Fibroblast of lung (primary cell): Measurements from ENCODE around the gene REX1BD. TPM values are rescaled to one million over a fixed set of nuclear protein-coding genes. Genes with fewer than 3 reads are reported as not detected.
A peak's percentile ranks its signal among the peaks of the same experiment; 100 is the strongest.

Experiments
- DNase-seq, 2 donors: peaks; one replicate each; pipeline versions ENCODE4 v3.0.0 to v3.0.0-alpha.2; 2010; ENCODE audit warnings: low read depth in 2 of 2
- H2AFZ ChIP-seq: 2 replicates; pipeline ENCODE4 v1.5.1; 2012; ENCODE audit warnings: low read length, control low read depth, inconsistent platforms
- H3K27ac ChIP-seq: 2 replicates; pipeline ENCODE4 v1.5.1; 2011; ENCODE audit warnings: low read length, control low read depth; ENCODE audit not compliant: insufficient read depth
- H3K27me3 ChIP-seq: 2 replicates; pipeline ENCODE4 v1.5.1; 2011; ENCODE audit warnings: mild to moderate bottlenecking, low read length; ENCODE audit not compliant: control insufficient read depth, insufficient read depth
- H3K36me3 ChIP-seq: 2 replicates; pipeline ENCODE4 v1.5.1; 2011; ENCODE audit warnings: low read length; ENCODE audit not compliant: control insufficient read depth, insufficient read depth
- H3K4me1 ChIP-seq: 2 replicates; pipeline ENCODE4 v1.5.1; 2011; ENCODE audit warnings: low read length; ENCODE audit not compliant: control insufficient read depth, insufficient read depth; ENCODE audit errors: extremely low read depth
- H3K4me2 ChIP-seq: 2 replicates; pipeline ENCODE4 v1.5.1; 2011; ENCODE audit warnings: low read length, control low read depth; ENCODE audit not compliant: insufficient read depth; ENCODE audit errors: extremely low read depth
- H3K4me3 ChIP-seq, 4 experiments: fragments of 200-600 bp in 1 of 4; sonication (generic) in 1 of 4; replicated peaks in 1 of 4; 2 replicates each; pipeline ENCODE4 v1.5.1; 2011 to 2016; ENCODE audit warnings: low read length in 4 of 4, low read depth in 3 of 4, mild to moderate bottlenecking in 3 of 4, control low read depth in 2 of 4, inconsistent platforms in 1 of 4, mixed read lengths in 1 of 4; ENCODE audit not compliant: insufficient read depth in 1 of 4; ENCODE audit errors: control extremely low read depth in 1 of 4
- H3K79me2 ChIP-seq: 2 replicates; pipeline ENCODE4 v1.5.1; 2012; ENCODE audit warnings: mild to moderate bottlenecking, low read length, inconsistent platforms; ENCODE audit not compliant: control insufficient read depth, insufficient read depth
- H3K9ac ChIP-seq: 2 replicates; pipeline ENCODE4 v1.5.1; 2011; ENCODE audit warnings: mild to moderate bottlenecking, low read length, control low read depth; ENCODE audit not compliant: insufficient read depth
- H3K9me3 ChIP-seq: 2 replicates; pipeline ENCODE4 v1.5.1; 2012; ENCODE audit warnings: low read depth, low read length; ENCODE audit not compliant: control insufficient read depth, insufficient read depth
- H4K20me1 ChIP-seq: 2 replicates; pipeline ENCODE4 v1.5.1; 2011; ENCODE audit warnings: low read length; ENCODE audit not compliant: control insufficient read depth, insufficient read depth; ENCODE audit errors: extremely low read depth
- EZH2 ChIP-seq: IDR thresholded peaks from 2 replicates; pipeline ENCODE4 v1.5.1; 2012; ENCODE audit warnings: low read length, control low read depth, mild to moderate bottlenecking; ENCODE audit errors: missing control alignments
- polyA plus RNA-seq, 2 donors: library from polyadenylated mRNA; depleted of rRNA in 1 of 2; stranded (reverse) in 1 of 2; unstranded in 1 of 2; fragments of >200 nt; gene quantifications; 2 replicates each; pipeline ENCODE4 v1.2.1, GENCODE V29; 2011 to 2012; ENCODE audit warnings: missing spikeins in 1 of 2
- total RNA-seq: library from RNA; depleted of rRNA; stranded (reverse); fragments of >200 nt; gene quantifications from 2 replicates; pipeline ENCODE4 v1.2.1, GENCODE V29; 2014
- TF ChIP-seq, protein P1 (sequence below), 2 donors: IDR thresholded peaks in 1 of 2; conservative IDR thresholded peaks in 1 of 2; 1 replicate in 1 of 2; 2 replicates in 1 of 2; pipeline ENCODE4 v1.5.1; 2011 to 2012; ENCODE audit warnings: low read length in 2 of 2, control low read depth in 1 of 2, inconsistent platforms in 1 of 2, low read depth in 1 of 2, mild to moderate bottlenecking in 1 of 2

The REX1BD gene
- total and polyA plus RNA-seq, 2 donors (not counting 1 experiment from before 2014, with no cell fraction given) = 16.2 to 37.0 TPM

DNA sequence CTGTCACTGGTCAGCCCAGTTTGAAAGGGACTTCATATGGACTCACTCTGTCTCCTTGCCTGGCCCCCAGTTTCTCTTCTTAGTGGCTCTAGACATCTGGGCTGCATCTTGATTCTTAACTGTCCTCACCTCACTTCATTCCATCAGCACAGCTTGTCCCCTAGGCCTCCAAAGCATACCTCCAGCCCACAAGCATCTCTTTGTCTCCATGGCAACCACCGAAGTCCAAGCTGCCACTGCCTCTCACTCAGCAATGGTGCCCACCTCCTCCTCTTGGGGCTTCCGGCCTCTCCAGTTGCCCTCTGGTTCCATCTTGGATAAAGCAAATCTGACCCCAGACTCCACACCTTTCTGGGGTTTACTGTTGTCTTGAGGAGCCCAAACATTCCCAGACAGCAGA, 38.3 kb downstream of the REX1BD start:
- no peak overlapping the region for H2AFZ ChIP-seq
- H3K27me3 ChIP-seq = peaks cover 2% of the 10 kb centered on the region
- H4K20me1 ChIP-seq = no peaks in the 10 kb centered on the region
- H3K9me3 ChIP-seq = no peaks in the 10 kb centered on the region
- H3K27ac ChIP-seq = no peak overlapping the region
- no peak for DNase-seq
- no peak overlapping the region for H3K4me2 ChIP-seq
- no peaks in the 10 kb centered on the region for H3K36me3 ChIP-seq
- no peaks in the 10 kb centered on the region for H3K79me2 ChIP-seq
- H3K4me1 ChIP-seq = no peaks in the 10 kb centered on the region
- H3K9ac ChIP-seq = no peak overlapping the region
- no peak overlapping the region for H3K4me3 ChIP-seq
- no peak for TF ChIP-seq EZH2
- TF ChIP-seq, protein P1, sequence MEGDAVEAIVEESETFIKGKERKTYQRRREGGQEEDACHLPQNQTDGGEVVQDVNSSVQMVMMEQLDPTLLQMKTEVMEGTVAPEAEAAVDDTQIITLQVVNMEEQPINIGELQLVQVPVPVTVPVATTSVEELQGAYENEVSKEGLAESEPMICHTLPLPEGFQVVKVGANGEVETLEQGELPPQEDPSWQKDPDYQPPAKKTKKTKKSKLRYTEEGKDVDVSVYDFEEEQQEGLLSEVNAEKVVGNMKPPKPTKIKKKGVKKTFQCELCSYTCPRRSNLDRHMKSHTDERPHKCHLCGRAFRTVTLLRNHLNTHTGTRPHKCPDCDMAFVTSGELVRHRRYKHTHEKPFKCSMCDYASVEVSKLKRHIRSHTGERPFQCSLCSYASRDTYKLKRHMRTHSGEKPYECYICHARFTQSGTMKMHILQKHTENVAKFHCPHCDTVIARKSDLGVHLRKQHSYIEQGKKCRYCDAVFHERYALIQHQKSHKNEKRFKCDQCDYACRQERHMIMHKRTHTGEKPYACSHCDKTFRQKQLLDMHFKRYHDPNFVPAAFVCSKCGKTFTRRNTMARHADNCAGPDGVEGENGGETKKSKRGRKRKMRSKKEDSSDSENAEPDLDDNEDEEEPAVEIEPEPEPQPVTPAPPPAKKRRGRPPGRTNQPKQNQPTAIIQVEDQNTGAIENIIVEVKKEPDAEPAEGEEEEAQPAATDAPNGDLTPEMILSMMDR (conservative IDR thresholded peaks at IDR 0.05 in 1 of 2, IDR thresholded peaks at IDR 0.05 in 1 of 2; ENCODE audit: low read depth in 1 of 2, low read length in 2 of 2) = no peak

DNA sequence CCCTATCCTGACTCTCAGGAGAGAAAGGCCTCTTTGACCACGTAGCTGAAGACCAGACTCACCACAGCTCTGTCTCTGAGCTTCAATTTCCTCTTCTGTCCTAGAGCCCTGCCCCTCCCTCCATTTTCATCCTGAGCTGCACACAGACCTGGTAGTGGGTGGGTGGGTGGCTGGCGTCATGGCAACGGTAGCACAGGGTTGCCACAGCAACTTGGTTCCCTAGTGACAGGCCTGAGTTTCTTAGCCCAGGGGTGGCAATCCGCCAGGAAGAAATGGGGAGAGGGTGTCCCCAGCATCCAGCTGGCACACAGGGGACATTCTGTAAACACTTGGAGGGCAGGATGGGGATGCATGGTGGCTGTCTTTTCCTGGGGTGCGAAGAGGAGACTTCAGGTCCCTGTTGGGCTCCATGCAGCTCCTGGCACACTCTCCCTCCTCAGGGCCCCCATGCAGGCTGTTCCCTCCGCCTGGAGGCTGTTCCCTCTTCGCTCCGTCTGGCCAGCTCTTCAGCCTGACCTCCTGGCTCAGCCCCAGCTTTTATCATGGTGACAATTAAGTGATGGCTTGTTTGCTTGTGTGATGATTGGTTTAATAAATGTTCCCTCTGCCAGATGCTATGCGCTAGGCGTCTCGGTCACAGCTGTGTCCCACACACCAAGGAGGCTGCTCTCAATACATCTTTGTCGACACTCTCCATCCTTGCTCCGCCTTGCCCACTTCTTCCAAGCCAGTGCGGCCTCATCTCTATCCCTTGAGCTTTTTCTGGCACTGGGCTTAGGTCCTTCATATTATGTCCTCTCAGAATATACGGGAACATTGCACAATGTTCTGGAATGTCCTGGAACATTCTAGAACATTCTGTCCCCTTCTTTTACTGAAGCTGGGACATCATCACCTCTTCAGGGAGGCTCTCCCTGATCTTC, 40.8 kb downstream of the REX1BD start:
- Histone ChIP-seq H3K27me3 (peaks cover 2% of the 10 kb centered on the region), H3K9me3 (no peaks in the 10 kb centered on the region), H3K36me3 (no peaks in the 10 kb centered on the region), H3K4me3 (no peak overlapping the region), H2AFZ (no peak overlapping the region), H3K79me2 (no peaks in the 10 kb centered on the region), H3K9ac (no peak overlapping the region), H3K4me1 (no peaks in the 10 kb centered on the region), H3K4me2 (no peak overlapping the region), H4K20me1 (no peaks in the 10 kb centered on the region), H3K27ac (no peak overlapping the region)
- no peak for TF ChIP-seq EZH2
- TF ChIP-seq, protein P1 (conservative IDR thresholded peaks at IDR 0.05 in 1 of 2, IDR thresholded peaks at IDR 0.05 in 1 of 2; ENCODE audit: low read depth in 1 of 2, low read length in 2 of 2) = no peak
- peak in 1 of 2 donors; percentile 62 for DNase-seq

DNA sequence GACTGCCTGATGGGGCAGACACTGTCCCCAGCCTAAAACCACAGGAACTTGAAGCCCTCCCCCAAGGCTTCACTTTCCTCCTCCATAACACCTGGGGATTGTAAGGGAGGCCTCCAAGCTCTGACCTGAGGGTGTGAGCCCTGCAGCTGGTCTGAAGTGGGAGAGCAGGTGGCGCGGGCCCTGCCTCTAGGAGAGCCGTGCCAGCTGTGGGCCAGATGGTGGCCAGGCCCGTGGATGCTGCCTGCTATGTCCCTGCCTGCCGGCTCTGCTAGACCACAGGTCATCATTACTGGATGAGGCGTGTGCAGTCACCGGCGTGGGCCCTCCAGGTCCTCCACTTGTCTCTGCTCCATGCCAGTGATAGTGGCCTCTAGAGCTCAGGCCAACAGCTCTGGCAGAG, 44.7 kb downstream of the REX1BD start:
- DNase-seq = no peak
- H3K79me2 ChIP-seq = no peaks in the 10 kb centered on the region
- H3K4me1 ChIP-seq = peaks cover 6% of the 10 kb centered on the region

More for the DNA sequence above, 44.7 kb downstream of the REX1BD start:
- Histone ChIP-seq H3K9ac (no peak overlapping the region), H2AFZ (no peak overlapping the region), H3K36me3 (no peaks in the 10 kb centered on the region), H3K9me3 (no peaks in the 10 kb centered on the region), H3K4me2 (no peak overlapping the region), H3K27ac (no peak overlapping the region), H3K27me3 (peaks cover 2% of the 10 kb centered on the region), H4K20me1 (no peaks in the 10 kb centered on the region), H3K4me3 (no peak overlapping the region)
- TF ChIP-seq, protein P1 (conservative IDR thresholded peaks at IDR 0.05 in 1 of 2, IDR thresholded peaks at IDR 0.05 in 1 of 2; ENCODE audit: low read depth in 1 of 2, low read length in 2 of 2) = no peak
- no peak for TF ChIP-seq EZH2
